8988T (cell line): Measurements from ENCODE around the gene POC1A.
"Not testable (repeated sequence)": the region's sequence is repeated elsewhere in the genome, so short reads cannot be mapped to it uniquely, and the experiment has no call there.

Source experiments
- DNase-seq: peaks from one replicate; pipeline ENCODE4 v3.0.0; 2011

POC1A gene

GRCh38 chr3:52183786-52184445 lies 29.7 kb upstream of the POC1A start:
- no peak for DNase-seq

DNA sequence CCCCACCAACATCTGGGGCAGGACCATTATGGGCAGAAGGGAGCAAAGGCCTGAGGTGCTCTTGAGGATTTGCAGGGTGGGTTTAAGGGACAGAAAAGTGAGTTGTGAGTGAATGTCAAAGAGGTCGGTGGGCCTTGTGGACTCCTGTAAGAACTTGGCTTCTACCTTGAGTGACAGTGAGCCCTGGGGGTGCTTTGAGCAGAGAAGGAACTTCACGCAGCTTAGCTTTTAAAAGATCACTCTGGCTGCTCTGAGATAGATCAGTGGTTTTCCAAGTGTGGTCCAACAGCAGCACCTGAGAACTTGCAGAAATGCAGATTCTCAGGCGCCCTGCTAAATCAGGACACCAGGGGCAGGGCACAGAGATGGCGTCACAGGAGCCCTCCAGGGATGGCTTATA lies 28.5 kb upstream of the POC1A start:
- DNase-seq: no peak

DNA sequence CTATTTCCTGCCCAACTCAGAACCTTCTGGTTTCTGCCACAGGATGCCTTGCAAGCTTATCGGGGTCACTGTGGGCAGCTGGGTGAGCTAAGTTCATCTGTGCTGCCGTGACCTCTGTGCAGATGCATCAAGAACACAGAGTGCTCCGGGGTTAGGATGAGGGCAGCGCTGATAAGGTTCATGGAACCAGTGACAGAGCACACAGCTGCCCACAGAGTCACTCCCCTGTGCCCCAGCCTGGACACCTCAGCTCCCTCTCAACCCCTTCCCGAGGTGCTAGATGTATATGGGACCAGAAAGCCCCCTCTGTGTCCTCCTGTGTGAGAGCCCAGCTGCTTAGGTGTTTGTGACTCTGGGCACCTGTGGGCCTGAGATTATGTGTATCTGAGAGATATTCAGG lies 28.0 kb upstream of the POC1A start:
- DNase-seq: no peak

GRCh38 chr3:52181543-52181942 lies 27.3 kb upstream of the POC1A start:
- DNase-seq: no peak

- no peak for DNase-seq
Observed at GRCh38 chr3:52178537-52178936, 24.3 kb upstream of the POC1A start.

DNA sequence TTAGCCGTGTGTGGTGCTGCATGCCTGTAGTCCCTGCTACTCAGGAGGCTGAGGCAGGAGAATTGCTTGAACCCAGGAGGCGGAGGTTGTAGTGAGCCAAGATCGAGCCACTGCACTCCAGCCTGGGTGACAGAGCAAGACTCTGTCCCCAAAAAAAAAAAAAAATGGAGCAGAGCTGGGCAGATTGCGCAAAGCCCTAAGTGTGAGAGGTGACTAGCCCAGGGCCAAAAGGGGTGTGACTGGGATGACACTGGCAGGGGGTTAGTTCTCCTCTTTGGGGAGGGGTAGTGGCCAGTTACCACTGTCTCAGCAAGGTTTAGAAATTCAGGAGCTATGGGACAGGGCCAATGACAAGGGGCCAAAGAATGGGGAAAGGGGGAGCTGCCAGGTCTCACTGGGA lies 23.9 kb upstream of the POC1A start:
- not testable (repeated sequence) for DNase-seq

DNA sequence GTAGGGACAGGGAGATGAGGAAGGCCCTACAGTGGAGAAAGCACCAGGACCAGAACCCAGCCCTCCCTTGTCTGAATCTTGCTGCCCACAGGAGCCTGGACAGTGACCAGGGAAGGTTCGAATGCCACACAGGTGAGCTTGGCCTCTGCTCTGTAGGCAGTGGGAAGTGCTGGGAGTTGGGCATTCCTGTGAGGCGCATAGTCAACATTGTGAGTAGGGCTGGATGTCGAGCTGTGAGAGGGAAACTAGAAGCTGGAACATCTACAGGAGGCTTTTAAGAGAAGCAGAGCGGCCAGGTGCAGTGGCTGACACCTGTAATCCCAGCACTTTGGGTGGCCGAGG lies 23.4 kb upstream of the POC1A start:
- no peak for DNase-seq

DNA sequence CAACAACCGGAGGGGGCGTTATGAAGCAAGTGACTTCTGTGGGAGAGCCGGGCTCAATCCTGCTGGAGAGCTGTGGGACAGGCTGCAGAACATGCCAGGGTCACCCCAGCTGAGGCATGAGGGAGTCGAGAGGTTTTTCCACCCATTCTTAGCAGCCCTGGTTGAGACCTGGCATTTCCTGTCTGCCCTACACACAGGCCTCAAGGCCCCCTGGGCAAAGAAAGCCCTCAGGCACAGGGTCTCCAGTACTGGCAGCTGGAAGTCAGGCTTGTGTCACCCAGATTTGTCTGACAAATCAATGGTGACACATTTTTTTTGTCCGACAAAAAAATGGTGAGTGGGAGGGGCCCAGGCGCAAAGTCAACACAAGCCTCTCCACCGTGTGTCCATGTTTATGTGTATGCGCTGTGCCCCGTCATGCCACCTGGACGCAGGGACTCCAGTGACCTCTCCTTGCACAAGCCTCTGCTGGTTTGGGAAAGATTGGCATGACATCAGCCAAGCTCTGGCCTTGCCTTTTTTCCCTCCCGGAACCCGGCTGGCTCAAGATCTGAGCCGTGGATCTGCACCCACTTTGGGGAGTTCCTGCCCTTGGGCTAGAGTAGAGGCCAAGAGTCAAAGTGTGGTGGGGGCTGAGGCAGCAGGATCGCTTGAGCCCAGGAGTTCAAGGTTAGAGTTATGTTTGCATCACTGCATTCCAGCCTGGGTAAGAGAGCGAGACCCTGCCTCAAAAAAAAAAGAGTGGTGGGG lies 22.9 kb upstream of the POC1A start:
- no peak for DNase-seq

GRCh38 chr3:52176180-52176752 lies 22.0 kb upstream of the POC1A start:
- DNase-seq: no peak

DNA sequence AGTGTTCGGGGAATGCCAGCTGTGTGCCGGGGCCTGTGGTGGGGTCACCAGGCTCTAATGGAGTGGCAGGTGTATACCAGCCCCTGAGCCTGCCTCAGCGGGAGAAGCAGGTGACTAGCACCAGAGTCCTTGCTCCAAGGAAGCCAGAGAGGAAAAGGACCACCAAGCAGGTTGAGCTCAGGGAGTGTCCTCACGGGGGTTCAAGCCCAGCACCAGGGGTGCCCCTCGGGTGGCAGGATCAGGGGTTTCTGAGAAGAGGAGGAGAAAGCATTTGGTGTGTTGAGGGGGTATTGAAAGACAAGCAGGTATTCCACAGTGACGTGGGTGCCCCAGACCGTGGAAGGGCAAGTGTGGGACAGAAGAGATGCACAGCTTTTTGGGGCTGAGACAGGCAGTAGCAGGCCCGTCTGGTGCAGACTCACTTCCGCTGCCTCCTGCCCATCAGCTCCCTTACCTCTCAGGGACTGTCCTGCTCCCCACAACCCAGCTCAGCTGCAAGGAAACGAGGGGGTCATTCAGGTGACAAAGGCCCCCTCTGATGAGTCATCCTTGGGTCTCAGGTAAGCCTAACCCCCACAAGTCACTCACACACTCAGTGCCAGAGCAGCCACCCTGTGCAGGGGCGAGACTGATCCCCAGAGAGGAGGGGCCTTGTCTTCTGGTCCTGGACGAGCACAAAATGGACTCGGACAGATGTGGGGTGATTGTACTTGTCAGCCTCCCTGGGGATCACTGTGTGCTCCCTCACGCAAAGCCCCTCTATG lies 21.4 kb upstream of the POC1A start:
- no peak for DNase-seq

DNA sequence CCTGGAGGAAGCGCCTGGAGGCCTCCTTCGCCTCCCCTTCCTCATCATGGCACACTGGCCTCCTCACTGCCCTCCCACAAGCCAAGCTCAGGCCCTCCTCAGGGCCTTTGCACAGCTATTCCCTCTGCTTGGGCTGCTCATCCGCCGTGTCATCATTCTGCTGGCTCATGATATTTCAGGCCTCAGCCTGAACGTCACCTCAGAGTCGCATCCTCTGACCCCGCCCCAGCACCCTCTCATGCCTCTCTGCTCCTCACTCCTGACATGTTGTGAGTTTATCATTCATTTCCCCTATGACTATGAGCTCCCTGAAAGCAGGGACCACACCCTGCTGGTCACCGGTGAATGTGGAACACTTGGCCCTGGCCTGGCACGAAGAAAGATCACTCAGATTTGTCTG lies 20.7 kb upstream of the POC1A start:
- DNase-seq: no peak

DNA sequence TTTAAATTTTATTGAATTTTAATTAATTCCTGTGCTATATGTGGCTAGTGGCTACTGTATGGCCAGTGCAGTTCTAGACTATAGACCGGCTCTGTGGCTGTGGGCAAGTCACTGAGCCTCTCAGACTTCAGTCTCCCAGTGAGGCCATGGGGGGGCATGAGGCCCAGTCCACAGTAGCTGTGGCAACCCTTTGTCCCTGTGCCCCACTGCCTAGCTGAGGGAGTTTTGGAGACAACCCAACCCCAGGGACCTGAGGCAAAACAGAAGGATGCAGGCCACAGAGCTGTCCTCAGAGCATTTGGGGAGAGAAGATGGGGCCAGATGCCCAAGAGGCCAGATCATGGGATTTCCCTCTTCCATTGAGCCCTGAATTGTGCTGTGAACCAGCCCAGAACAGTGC lies 18.9 kb upstream of the POC1A start:
- no peak for DNase-seq

DNA sequence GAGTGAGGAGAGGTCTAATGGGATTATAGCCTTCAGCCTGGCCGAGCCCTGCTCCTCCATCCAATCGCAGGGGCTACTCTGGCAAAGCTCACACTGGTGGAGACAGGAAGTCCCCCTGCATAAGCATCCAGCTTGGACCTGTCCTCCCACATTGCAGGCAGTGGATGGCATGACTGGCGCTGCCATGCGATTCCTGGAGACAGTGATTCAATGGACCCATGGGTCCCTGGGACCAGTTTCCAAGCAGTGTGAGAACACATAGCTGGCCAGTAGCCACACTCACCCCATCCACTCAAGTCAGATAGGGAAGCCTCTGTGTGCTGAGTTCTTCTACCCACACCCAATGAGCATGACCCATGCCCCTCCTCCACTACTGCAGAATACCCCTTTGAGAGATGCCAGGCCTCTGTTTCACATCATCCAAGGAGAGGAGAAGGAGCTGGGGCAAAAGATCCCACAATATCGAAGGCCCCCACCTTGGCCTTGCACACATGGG lies 18.1 kb upstream of the POC1A start:
- no peak for DNase-seq

DNA sequence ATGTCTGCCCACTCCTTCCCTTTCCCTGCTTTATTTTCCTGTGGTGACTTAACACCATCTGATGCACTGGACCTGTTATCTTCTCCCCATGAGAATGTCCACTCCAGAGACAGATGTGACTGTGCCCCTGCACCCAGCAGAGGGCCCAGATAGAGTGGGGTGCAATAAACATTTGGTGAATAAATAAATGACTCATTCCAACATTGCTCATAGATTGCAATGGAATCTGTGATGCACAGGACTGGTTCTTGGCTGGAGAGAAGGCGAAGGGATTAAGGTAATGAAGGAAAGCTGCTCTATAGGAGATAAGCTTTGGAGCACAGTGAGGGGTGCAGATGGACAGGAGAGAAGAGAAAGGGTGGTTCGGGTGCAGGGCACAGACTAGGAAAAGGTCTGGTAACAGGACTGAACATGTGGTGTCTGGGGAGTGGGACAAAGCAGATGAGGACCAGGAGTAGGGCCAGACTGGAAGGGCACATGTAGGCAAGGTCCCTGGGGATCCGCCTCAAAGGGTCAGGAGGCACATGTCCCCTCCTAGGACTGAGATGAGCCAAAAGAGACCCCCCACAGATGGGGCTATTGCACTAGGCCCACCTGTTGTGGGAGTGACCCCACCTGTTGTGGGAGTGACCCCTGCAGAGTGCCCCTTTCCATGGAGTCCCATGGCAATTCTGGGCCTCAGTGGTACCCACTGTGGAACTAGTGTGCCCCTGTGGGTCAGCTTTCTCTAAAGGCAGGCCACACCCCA lies 17.5 kb upstream of the POC1A start:
- DNase-seq: no peak

DNA sequence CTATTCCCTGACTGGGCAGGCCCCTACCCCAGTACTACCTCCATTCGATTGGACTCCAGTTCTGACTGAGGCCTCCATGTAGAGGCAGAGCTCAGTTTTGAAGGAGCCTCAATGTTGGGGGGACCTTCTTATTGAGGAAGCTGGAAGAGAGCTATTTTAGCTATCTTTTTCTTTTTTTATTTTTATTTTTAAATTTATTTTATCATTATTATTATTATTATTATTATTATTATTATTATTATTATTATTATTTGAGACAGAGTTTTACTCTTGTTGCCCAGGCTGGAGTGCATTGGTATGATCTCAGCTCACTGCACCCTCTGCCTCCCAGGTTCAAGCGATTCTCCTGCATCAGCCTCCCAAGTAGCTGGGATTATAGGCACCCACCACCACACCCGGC lies 16.0 kb upstream of the POC1A start:
- not testable (repeated sequence) for DNase-seq

DNA sequence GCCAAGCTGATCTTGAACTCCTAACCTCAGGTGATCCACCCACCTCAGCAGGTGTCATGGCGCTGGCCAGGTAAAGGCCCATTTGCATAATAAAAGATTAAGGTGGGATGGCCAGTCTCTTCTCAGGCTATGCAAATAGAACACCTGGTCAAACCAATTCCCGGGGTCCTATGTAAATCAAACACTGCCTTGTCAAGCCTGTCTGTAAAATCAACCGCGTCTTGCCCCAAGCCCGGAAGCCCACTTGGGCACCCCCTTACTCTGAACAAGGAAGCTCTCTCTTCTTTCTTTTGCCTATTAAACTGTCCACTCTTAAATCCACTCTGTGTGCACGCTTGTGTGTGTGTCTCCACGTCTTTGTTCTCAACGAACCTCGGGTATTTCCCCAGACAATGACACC lies 13.0 kb upstream of the POC1A start:
- DNase-seq: no peak

GRCh38 chr3:52162250-52162872 lies 8.1 kb upstream of the POC1A start:
- no peak for DNase-seq

DNA sequence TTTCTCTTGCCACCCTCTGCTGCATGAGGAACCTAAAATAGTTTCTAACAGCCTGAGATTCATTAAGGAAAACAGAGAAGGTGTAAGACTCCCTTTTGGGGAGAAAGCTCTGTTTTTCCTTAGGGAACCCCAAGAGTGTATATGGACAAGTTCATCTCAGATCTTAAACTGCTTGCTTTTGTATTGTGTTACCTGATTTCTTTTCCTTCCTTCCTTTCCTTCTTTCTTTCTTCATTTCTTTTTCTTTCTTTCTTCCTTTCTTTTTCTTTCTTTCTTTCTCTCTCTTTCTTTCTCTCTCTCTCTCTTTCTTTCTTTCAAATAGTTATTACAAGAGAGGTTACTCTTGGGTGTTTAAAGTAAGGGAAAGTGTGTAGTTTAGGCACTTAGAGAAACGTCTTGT lies 5.3 kb upstream of the POC1A start:
- DNase-seq: no peak

GRCh38 chr3:52155912-52156311 lies 1.7 kb upstream of the POC1A start:
- DNase-seq: no peak

GRCh38 chr3:52153389-52154096 lies 680 bp downstream of the POC1A start:
- DNase-seq: no peak

DNA sequence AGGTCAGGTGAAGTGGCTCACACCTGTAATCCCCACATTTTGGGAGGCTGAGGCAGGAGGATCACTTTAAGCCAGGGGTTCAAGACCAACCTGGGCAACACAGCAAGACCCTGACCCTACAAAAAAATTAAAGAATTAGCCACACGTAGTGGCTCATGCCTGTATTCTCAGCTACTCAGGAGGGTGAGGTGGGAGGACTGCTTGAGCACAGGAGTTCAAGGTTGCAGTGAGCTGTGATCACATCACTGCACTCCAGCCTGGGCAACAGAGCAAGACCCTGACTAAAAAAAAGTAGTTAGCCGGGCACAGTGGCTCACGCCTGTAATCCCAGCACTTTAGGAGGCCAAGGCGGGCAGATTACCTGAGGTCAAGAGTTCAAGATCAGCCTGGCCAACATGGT lies 2.2 kb downstream of the POC1A start:
- DNase-seq: not testable (repeated sequence)

DNA sequence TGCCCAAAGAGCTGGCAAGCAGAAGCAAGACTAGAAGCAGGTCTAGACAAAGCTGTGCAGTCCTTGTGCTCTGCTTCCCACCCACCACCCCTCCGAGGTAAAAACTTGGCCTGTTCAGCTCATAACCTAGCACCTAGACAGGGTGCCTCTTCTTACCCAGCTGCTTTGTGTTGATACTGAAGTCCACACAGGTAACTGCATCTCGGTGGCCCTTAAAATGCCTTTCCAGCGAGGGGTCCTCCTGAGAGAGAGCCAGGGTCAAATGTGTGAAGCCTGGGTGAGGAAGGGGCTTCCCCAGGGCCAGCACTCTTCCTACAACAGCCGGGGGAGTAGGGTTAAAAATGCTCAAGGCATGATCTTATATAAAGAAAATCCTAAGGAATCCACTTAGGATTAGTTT lies 3.4 kb downstream of the POC1A start:
- DNase-seq: no peak
